HG03442 (cell line): ENCODE measurements around the gene GSTM5.
"Not testable (repeated sequence)": the region's sequence is repeated elsewhere in the genome, so short reads cannot be mapped to it uniquely, and the experiment has no call there.

ENCODE experiments used
- ATAC-seq: cut with Tn5 transposase; IDR thresholded peaks from one replicate; pipeline ENCODE4 v1.9.1; 2021; ENCODE audit warnings: mild to moderate bottlenecking, moderate library complexity; ENCODE audit not compliant: unreplicated experiment

The GSTM5 gene

DNA sequence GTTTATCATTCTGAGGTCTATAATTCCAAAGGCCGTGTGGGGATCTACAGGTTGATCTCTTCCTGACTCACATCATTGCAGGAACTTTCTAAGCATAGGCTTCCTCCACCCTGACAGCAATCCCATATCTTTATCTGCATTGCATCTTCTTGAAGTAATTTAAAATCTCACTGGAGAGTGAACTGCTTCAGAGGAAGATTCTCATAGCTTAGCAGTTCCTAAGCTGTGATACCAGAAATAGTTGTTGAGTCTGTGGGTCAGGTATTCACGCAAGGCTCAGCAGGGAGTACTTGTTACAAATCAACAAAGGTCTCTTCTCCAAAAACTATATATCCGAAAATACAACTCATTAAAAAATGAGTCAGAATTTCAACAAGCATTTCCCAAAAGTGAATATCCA is 16.9 kb upstream of the GSTM5 start:
- ATAC-seq: not testable (repeated sequence)

DNA sequence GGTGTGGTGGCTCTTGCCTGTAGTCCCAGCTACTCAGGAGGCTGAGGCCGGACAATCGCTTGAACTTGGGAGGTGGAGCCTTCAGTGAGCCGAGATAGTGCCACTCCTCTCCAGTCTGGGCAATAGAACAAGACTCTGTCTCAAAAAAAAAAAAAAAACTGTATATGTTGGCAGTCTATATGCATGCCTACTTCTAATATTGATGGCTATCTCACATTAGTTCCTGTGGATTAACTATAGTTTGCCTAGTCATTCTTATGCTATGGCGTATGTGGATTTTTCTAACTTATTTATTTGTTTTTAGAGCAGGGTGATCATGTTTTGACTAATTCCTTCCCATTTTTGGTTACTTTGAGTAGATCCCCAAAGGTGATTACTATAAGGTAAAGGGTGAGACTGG is 15.0 kb upstream of the GSTM5 start:
- ATAC-seq: no peak

DNA sequence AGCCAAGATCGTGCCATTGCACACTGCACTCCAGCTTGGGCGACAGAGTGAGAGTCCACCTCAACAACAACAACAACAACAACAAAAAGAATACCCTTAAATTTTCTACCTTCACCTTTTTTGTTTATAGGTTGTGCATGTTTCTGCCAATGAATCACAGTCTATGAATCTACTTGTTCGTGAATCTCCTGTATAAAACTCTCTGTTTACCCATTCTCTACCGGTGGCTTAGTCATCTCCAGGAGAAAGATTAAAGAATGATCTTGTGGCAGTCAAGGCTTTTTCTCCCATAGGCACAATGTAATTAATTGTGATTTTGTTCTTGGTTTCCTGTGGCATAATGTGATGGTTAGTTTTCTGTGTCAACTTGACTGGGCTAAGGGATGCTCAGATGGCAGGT is 14.2 kb upstream of the GSTM5 start:
- ATAC-seq: not testable (repeated sequence)

DNA sequence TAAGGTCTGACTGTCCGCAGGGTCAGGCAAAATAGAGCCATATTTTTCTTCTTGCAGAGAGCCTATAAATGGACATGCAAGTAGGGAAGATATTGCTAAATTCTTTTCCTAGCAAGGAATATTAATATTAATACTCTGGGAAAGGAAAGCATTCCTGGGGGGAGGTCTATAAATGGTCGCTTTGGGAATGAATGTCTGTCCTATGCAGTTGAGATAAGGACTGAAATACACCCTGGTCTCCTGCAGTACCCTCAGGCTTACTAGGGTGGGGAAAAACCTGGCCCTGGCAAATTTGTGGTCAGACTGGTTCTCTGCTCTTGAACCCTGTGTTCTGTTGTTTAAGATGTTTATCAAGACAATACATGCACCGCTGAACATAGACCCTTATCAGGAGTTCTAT is 9.1 kb upstream of the GSTM5 start:
- ATAC-seq: not testable (repeated sequence)

DNA sequence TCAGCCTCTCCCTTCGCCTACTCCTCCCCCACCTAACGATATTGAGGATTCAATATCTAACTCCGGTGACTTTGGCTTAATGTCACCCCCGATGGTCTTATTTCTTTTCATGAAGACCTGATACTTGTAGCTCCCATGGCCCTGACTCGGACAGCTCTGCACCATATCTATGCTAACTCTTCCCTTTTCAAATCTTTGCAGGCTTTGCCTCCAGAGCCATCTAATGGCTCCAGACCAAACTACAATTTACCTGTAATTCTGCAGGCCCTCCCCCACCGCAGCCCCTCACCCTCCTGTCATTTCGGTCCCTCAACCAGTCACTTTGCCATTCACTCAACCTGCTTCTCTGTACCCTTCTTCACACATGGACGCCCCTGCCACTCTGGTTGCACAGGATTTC is 7.9 kb upstream of the GSTM5 start:
- no peak for ATAC-seq

DNA sequence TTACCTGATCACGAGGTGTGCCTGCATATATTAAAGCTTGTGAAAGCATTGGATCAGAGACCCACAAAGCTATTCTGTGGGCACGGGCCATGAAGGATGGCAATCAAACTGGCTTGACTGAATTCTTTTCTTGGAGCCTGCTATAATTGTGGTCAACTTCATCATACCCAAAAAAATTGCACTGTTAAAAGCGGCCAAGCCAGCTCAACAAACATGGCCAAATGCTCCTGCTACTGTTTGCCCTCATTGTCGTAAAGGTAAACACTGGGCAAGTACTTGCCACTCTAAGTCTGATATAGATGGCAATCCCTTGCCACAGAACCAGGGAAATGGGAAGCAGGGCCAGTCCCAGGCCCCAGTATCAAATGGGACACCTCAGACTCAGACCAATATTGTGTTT is 6.6 kb upstream of the GSTM5 start:
- ATAC-seq: no peak

DNA sequence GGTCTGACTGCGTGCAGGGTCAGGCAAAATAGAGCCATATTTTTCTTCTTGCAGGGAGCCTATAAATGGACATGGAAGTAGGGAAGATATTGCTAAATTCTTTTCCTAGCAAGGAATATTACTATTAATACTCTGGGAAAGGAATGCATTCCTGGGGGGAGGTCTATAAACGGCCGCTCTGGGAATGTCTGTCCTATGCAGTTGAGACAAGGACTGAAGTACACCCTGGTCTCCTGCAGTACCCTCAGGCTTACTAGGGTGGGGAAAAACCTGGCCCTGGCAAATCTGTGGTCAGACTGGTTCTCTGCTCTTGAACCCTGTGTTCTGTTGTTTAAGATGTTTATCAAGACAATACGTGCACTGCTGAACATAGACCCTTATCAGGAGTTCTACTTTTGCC is 3.1 kb upstream of the GSTM5 start:
- not testable (repeated sequence) for ATAC-seq

DNA sequence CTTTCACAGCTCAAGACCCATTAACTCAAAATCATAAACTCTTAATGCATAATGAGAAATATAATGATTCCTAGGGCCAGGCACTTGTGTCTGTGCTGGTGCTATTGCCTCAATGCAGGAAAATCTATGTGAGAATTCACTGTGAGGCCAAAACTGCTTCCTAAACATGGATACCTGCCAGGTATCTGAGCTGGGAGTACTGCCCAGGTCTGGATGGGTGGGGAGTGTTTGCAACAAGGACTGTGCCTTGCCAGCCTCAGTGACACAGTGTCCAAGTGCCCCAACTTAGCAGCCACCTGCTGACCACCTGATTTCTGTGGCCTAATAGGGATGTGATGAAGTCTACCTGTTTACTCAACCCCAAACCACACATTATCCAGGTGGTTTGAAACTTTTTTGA is 2.2 kb upstream of the GSTM5 start:
- not testable (repeated sequence) for ATAC-seq

DNA sequence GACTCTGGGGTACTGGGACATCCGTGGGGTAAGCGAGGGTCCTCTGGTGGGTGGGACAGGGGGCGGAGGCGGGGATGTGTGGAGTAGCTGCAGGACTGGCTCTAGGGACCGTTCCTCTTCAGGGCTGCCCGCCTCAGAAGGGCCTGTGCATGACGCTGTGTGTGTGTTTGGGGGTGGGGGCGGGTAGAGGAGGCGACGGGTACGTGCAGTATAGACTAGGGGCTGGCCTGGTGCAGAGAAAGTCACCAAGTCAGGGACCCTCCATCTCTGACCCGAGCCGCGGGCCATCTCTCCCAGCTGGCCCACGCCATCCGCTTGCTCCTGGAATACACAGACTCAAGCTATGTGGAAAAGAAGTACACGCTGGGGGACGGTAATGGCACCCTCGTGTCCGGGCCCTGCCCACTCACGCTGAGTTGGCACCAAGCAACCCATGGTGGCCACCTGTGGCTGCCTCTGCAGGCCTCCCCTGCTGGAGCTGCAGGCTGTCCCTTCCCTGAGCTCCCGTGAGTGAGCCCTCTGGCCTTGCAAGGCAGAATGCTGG is 342 bp downstream of the GSTM5 start:
- ATAC-seq: no peak

DNA sequence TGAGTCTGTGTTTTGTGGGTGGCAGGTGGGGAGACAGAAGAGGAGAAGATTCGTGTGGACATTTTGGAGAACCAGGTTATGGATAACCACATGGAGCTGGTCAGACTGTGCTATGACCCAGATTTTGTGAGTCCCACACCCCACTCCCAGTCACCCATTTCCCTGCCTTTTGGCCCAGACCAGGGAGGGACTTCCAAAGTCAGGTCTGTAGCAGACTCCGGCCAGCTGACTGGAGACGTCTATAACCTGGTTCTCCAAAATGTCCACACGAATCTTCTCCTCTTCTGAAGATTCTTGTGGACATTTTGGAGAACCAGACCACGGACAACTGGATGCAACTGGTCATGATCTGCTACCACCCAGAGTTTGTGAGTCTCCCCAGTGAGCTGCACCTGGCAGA is 1.6 kb downstream of the GSTM5 start:
- no peak for ATAC-seq

DNA sequence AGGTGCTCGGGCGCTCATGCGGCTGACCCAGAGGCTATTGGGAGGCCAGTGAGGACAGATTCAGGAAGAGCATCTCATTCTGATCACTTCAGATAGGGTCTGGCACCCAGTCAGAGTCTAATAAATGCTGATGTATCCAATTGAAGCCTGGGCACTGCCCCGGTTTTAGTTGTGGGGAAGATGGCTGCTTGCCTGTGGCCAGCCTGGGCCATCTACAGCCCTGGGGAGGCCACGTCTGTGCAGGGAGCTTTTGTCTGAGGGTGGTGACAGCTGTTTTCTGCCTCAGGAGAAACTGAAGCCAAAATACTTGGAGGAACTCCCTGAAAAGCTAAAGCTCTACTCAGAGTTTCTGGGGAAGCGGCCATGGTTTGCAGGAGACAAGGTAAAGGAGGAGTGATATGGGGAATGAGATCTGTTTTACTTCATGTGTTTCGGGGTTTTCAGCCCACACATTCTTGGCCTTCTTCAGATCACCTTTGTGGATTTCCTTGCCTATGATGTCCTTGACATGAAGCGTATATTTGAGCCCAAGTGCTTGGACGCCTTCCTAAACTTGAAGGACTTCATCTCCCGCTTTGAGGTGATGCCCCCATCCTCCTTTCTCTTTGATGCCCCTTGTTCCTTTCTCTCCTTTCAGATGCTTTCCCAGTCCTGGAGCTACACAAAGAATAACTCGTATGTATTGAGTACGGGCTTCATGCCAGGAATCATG is 2.8 kb downstream of the GSTM5 start:
- no peak for ATAC-seq

DNA sequence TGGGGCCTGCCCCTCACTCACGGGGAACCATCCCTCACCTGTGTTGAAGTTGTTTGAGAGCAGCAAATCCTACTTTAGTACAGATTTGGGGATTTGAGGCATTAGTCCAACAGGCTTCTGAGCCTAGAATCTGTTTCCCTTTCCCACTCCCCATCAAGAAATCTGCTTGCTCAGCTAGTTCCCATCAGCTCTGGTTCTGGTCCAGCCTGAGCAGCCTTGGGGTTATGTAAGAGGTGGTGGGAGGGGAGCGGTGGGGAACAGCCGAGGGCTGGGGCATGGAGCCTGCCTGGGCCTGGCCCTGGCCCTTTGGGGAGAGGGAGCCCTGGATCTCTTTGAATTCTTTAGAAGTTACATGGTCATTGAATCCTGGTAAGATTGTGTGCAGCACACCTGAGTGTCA is 4.1 kb downstream of the GSTM5 start:
- no peak for ATAC-seq

DNA sequence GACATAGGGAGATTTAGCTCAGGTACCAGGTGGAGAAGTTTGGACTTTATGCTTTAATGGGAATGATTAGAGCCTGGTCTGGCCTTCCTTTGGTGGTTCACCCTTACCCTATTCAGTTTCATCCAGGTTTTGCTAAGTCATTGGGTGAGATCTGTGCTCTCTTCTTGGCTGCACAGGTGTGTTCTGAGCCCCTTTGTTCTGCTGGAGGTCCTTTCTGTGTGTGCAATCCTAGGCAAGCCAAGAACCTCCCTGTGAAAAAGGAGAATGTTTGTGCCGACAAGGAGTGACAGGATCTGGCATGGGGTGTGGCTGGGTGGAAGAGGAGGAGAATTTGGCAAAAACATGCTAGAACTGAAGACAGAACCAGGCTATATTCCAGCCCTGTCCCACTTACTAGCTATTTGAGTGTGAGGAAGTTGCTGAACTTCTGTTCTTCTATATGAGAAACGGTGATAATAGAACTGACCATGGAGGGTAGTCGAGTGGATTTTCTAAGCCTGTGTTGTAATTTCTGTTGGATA is 4.6 kb downstream of the GSTM5 start:
- no peak for ATAC-seq

DNA sequence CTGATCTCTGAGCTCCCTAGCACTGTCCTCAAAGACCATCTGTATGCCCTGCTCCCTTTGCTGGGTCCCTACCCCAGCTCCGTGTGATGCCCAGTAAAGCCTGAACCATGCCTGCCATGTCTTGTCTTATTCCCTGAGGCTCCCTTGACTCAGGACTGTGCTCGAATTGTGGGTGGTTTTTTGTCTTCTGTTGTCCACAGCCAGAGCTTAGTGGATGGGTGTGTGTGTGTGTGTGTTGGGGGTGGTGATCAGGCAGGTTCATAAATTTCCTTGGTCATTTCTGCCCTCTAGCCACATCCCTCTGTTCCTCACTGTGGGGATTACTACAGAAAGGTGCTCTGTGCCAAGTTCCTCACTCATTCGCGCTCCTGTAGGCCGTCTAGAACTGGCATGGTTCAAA is 5.7 kb downstream of the GSTM5 start:
- ATAC-seq: no peak

DNA sequence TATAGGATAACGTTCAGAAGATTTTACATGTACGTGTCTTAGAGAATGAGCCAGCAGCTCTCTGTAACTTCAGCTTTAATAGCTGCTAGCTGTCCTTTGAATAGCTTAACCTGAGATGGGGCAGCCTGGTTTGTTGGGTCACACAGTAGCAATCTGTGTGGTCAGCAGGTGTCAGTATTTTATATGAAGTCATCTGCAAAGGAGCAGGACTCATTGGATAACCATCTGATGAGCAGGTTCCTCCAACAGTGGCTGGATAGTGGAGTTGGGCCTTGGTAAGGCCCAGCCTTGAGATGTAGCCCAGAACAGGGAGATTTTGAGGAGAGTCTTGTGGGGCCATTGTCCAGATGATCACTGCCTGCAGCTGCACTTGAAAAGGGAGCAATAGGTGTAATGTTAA is 6.4 kb downstream of the GSTM5 start:
- ATAC-seq: no peak

DNA sequence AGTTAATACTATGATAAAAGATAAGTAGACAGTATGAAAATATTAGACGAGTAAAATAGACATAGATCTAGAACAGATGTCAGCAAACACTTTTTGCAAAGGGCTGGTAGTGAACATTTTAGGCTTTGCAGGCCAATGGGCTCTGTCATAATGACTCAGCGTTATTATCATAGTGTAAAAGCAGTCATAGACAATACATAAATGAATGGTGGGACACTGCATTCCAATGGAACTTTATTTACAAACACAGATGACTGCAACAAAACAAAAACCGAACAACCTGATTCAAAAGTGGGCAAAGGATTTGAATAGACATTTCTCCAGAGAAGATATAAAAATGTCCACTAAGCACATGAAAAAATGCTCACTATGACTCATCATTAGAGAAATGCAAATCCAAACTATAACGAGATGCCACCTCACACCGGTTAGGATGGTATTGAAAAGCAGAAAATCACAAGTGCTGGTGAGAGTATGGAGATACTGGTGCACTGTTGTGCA is 7.3 kb downstream of the GSTM5 start:
- no peak for ATAC-seq

DNA sequence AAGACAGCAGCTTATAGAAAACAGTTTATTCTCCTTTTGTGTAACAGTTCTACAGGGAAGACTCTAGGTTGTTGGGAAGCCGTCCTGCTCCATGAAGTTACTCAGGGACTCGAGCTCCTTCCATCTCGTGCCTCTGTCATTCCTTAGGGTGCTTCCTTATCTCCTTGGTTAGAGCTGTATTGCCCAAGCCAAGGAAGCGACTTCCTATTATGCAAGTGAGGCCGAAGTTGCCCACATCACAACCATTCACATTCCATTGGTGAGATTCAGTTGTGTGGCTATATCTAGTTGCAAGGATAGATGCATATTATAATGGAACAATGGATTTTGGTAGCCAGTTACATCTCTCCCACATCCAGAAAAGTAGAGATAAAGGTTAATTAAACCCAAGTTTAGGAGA is 9.0 kb downstream of the GSTM5 start:
- no peak for ATAC-seq

DNA sequence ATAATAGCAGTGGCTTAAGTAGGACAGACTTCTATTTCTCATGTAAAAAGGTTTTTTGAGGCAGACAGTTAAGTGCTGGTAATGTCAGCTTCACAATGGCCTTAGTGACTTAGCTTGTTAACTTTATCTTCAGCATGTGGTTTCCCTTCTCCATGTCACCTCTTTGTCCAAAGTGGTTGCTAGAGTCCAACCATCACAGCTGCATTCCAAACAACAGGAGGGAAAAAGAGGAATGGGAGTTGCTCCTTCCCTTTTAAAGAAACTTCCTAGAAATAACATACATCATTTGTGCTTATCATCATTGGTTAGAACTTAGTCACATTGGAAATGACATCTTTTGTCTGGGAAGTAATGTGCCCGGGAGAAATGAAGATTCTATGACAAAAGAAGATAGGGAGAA is 9.9 kb downstream of the GSTM5 start:
- ATAC-seq: no peak

DNA sequence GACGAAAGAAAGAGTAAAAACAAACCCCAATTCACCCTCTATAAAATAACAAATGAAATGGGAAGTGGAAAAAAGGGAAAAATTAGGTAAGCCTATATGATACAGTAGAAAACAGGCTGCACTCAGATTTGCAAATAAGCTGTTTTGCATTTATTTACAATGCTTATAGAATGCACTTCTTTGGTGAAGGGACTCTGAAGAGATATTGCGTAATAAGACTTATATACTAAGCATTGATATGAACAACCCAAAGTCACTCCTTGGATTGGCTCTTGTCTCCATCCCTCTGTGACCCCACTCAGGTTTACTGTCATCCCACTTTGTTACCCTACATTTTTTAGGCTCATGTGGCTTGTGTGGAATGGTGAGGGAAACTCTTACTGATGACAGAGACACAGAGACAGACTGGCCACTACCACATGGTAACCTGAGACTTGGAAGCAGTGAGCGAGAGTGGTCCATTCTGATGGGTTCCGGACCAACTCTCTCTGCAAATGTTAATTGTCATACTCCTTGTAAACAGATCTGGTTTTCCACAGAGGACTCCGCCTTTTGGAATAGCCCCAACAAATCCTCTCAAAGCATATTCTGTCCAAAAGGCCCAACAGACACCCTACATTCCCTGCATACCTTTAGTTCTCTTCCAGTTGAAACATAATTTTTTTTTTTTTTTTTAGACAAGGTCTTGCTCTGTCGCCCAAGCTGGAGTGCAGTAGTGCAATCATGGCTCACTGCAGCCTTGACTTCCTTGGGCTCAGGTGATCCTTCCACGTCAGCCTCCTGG is 11.0 kb downstream of the GSTM5 start:
- no peak for ATAC-seq

DNA sequence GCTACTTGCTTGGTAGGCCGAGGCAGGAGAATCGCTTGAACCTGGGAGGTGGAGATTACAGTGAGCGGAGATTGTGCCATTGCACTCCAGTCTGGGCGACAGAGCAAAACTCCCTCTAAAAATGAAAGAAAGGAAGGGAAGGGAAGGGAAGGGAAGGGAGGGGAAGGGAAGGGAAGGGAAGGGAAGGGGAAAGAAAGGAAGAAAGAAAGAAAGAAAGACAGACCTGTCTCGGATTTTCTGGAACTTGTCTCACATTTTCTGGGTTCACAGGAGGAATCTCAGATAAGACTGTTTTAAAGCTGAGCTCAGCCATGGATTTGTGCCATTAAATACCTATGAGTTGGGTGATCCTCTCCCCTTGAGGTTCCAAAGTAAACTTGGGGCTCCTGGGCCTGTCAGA is 12.9 kb downstream of the GSTM5 start:
- ATAC-seq: no peak

DNA sequence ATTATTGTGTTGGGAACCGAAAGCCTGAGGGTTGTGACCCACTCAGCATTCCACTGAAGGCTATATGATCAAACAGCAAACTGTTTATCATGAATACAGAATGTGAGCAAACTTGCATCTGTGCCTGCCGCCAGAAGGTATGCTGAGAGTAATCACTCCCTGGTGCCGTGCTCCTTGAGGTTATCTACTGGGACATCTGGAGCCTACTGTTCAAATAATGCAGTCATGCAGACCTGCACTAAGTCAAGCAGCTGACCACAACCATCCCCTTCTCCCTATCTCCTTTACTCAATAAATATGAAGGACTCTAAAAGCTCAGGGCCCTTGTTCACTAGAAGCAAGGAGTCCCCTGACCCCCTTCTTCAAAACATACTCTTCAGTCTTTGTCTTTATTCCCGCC is 13.5 kb downstream of the GSTM5 start:
- ATAC-seq: no peak

DNA sequence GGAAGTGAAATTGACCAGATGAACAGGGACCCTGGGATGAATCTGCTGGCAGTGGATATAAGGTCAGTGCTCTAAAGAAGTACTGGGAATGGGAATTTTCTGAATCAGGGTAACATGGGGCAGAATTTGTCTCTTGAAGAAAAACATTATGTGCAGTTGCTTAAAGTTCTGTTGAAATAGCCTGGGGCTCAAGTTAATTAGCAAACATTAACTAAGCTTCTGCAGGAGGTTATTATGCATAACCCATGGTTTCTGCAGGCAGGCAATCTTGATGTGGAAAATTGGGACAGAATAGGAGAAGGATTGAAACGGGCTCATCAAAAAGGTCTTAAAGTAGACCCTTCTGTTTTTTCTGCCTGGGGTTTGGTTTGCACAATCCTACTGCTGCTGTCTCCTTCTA is 14.0 kb downstream of the GSTM5 start:
- ATAC-seq: no peak
